VCaP (cell line): Measurements from ENCODE around the gene MME.
A peak's percentile ranks its signal among the peaks of the same experiment; 100 is the strongest.

Source experiments
- H3K27ac ChIP-seq: fragments of 450-650 bp; 2 replicates; pipeline ENCODE4 v1.5.1; 2017
- CTCF ChIP-seq: fragments of 450-650 bp; conservative IDR thresholded peaks from 2 replicates; pipeline ENCODE4 v1.5.1; 2017; ENCODE audit warnings: mild to moderate bottlenecking, moderate library complexity

MME gene

DNA sequence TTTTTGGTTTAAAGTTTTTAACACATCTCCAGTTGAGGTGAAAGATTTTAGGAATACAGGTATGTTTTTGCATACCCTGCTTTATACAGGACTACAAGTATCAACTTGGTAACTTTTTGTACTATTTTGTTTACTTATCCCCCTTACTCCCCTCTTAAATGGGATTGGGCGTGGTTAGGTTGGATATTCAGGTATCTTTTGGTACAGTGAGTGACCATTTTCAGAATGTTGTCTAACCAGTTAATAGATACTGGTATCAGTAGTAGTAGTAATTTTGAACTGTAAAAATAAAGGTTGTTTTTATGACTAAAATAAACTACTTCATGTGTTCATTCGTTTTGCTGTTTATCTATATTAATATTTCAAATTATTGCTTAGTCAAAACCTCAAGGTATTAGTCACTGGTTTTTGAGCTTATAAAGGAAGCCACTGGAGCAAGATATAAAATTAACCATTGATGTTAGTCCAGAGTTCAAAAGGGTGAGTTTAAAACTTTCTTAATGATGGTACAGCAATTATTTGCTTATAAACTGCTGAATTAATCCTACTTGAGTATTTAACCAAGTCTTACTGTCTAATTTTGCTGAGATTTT lies 3.3 kb downstream of the MME start:
- H3K27ac ChIP-seq: peak overlapping the region; percentile 69
- no peak for TF ChIP-seq CTCF

- TF ChIP-seq CTCF: no peak
- H3K27ac ChIP-seq: peak overlapping the region; percentile 69; the same call in 1 of the 2 replicates
Observed at GRCh38 chr3:155084567-155084966, 4.4 kb downstream of the MME start.

GRCh38 chr3:155086051-155086450 lies 5.9 kb downstream of the MME start:
- no peak overlapping the region for H3K27ac ChIP-seq
- no peak for TF ChIP-seq CTCF

GRCh38 chr3:155088706-155089345 lies 8.7 kb downstream of the MME start:
- no peak for TF ChIP-seq CTCF
- no peak overlapping the region for H3K27ac ChIP-seq

DNA sequence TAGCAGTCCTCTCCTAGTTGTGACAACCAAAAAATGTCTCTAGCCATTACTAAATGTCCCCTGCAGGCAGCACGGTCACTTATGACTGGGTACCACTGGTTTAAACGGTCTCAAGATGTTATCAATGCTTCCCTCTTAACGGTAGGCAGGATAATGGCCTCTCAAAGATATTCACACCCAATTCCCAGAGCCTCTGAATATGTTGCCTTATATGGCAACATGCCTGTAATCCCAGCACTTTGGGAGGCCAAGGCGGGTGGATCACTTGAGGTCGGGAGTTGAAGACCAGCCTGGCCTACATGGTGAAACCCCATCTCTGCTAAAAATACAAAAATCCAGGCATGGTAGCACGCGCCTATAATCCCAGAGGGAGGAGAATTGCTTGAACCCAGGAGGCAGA lies 9.4 kb downstream of the MME start:
- no peak for TF ChIP-seq CTCF
- H3K27ac ChIP-seq: no peak overlapping the region

GRCh38 chr3:155093261-155093660 lies 13.1 kb downstream of the MME start:
- no peak for TF ChIP-seq CTCF
- no peak overlapping the region for H3K27ac ChIP-seq

DNA sequence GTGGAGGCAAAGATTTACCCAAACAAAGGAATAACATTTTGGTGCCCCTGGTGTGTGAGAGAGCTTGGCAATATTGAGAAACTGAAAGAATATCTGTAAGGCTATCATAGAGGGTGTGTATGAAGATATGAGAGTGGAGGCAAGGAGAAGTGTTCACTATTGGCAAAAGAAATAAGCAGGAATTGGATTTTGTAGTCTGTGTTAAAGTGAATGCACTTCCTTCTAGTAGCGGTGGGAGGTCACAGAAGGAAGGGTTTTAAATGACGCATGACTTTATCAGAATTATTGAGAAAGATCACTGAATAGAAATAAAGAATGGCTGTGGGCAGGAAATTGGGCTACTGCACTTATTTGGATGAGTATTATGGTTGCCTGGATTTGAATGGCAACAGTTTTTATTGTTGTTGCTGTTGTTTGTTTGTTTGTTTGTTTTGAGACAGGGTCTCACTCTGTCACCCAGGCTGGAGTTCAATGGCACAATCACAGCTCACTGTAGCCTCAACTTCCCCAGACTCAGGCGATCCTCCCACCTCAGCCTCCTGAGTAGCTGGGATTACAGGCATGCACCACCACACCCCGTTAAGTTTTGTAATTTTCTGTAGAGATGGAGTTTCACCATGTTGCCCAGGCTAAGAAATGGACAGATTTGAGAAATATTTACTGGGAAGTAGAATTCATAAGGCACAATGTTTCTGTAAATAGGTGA lies 16.3 kb downstream of the MME start:
- H3K27ac ChIP-seq: no peak overlapping the region
- TF ChIP-seq CTCF: no peak
